Activated CD4-positive, CD25-positive, alpha-beta regulatory T cell (primary cell): Measurements from ENCODE around the gene OTOF.
"Not testable (repeated sequence)": the region's sequence is repeated elsewhere in the genome, so short reads cannot be mapped to it uniquely, and the experiment has no call there.

Experiments
- DNase-seq, 4 experiments: peaks; one replicate each; lab custom pipeline; 2025; lab: John Stamatoyannopoulos, UW

OTOF gene

GRCh38 chr2:26479789-26480565, 2.1 kb upstream of the OTOF start:
- DNase-seq: no peak

GRCh38 chr2:26479131-26479788, 1.3 kb upstream of the OTOF start:
- DNase-seq: no peak

- no peak for DNase-seq
These were observed 442 bp upstream of the OTOF start for GRCh38 chr2:26478366-26478765.

GRCh38 chr2:26477126-26477910, 606 bp downstream of the OTOF start:
- no peak for DNase-seq

GRCh38 chr2:26475832-26476501, 2.0 kb downstream of the OTOF start:
- DNase-seq: no peak

- DNase-seq: no peak
These were observed 2.9 kb downstream of the OTOF start for GRCh38 chr2:26475037-26475436.

GRCh38 chr2:26474261-26474785, 3.6 kb downstream of the OTOF start:
- DNase-seq: no peak

GRCh38 chr2:26473796-26474195, 4.1 kb downstream of the OTOF start:
- DNase-seq: no peak

GRCh38 chr2:26472821-26473655, 4.9 kb downstream of the OTOF start:
- DNase-seq: no peak

GRCh38 chr2:26471766-26472706, 5.9 kb downstream of the OTOF start:
- DNase-seq: no peak

GRCh38 chr2:26471289-26471688, 6.6 kb downstream of the OTOF start:
- no peak for DNase-seq

- DNase-seq: no peak
These were observed 7.2 kb downstream of the OTOF start for GRCh38 chr2:26470601-26471260.

GRCh38 chr2:26469955-26470354, 8.0 kb downstream of the OTOF start:
- DNase-seq: no peak

- peak in 2 of 4 experiments; percentile 35 to 47 for DNase-seq
These were observed 8.7 kb downstream of the OTOF start for GRCh38 chr2:26469092-26469710.

- not testable (repeated sequence) for DNase-seq
These were observed 9.4 kb downstream of the OTOF start for GRCh38 chr2:26468544-26468943.

GRCh38 chr2:26466662-26467310, 11.1 kb downstream of the OTOF start:
- DNase-seq: no peak

- DNase-seq: no peak
These were observed 11.9 kb downstream of the OTOF start for GRCh38 chr2:26465981-26466471.

GRCh38 chr2:26465266-26465925, 12.5 kb downstream of the OTOF start:
- no peak for DNase-seq
